ENCODE measurements around the gene KRTAP19-8.

- no peak for TF ChIP-seq POLR2AphosphoS5 (IDR thresholded peaks at IDR 0.05)
- TF ChIP-seq, protein P1, sequence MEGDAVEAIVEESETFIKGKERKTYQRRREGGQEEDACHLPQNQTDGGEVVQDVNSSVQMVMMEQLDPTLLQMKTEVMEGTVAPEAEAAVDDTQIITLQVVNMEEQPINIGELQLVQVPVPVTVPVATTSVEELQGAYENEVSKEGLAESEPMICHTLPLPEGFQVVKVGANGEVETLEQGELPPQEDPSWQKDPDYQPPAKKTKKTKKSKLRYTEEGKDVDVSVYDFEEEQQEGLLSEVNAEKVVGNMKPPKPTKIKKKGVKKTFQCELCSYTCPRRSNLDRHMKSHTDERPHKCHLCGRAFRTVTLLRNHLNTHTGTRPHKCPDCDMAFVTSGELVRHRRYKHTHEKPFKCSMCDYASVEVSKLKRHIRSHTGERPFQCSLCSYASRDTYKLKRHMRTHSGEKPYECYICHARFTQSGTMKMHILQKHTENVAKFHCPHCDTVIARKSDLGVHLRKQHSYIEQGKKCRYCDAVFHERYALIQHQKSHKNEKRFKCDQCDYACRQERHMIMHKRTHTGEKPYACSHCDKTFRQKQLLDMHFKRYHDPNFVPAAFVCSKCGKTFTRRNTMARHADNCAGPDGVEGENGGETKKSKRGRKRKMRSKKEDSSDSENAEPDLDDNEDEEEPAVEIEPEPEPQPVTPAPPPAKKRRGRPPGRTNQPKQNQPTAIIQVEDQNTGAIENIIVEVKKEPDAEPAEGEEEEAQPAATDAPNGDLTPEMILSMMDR (IDR thresholded peaks at IDR 0.05 in 8 of 11, conservative IDR thresholded peaks at IDR 0.05 in 3 of 11), result no peak
Measured at GRCh38 chr21:31064803-31065202, 26.5 kb upstream of the KRTAP19-8 start.

All from spleen (tissue), 7 donors.